HuH-7.5 (cell line): ENCODE data around the gene MTCL1.
"Not testable (repeated sequence)": the region's sequence is repeated elsewhere in the genome, so short reads cannot be mapped to it uniquely, and the experiment has no call there.

Experiments
- DNase-seq: peaks from one replicate; pipeline ENCODE4 v3.0.0; 2011; ENCODE audit warnings: low spot score

The MTCL1 gene

GRCh38 chr18:8744038-8744437, 38.7 kb downstream of the MTCL1 start:
- DNase-seq: no peak

GRCh38 chr18:8744656-8745055, 39.3 kb downstream of the MTCL1 start:
- no peak for DNase-seq

- DNase-seq: no peak
Measured at GRCh38 chr18:8745355-8746014, 40.1 kb downstream of the MTCL1 start.

GRCh38 chr18:8747440-8747937, 42.1 kb downstream of the MTCL1 start:
- no peak for DNase-seq

GRCh38 chr18:8749492-8749891, 44.1 kb downstream of the MTCL1 start:
- DNase-seq: no peak

GRCh38 chr18:8750954-8751415, 45.6 kb downstream of the MTCL1 start:
- no peak for DNase-seq

- no peak for DNase-seq
Measured at GRCh38 chr18:8751692-8752091, 46.3 kb downstream of the MTCL1 start.

GRCh38 chr18:8752329-8752728, 47.0 kb downstream of the MTCL1 start:
- DNase-seq: no peak

- no peak for DNase-seq
Measured at GRCh38 chr18:8754995-8755960, 49.9 kb downstream of the MTCL1 start.

- DNase-seq: no peak
Measured at GRCh38 chr18:8756571-8756970, 51.2 kb downstream of the MTCL1 start.

GRCh38 chr18:8757396-8757997, 52.1 kb downstream of the MTCL1 start:
- no peak for DNase-seq

GRCh38 chr18:8758466-8758865, 53.1 kb downstream of the MTCL1 start:
- DNase-seq: no peak

- no peak for DNase-seq
Measured at GRCh38 chr18:8760984-8761383, 55.6 kb downstream of the MTCL1 start.

GRCh38 chr18:8761535-8761934, 56.2 kb downstream of the MTCL1 start:
- DNase-seq: not testable (repeated sequence)

- no peak for DNase-seq
Measured at GRCh38 chr18:8762968-8763367, 57.6 kb downstream of the MTCL1 start.

GRCh38 chr18:8763611-8764010, 58.3 kb downstream of the MTCL1 start:
- no peak for DNase-seq

GRCh38 chr18:8765783-8766463, 60.6 kb downstream of the MTCL1 start:
- no peak for DNase-seq

- no peak for DNase-seq
Measured at GRCh38 chr18:8766559-8767293, 61.4 kb downstream of the MTCL1 start.

GRCh38 chr18:8767340-8767739, 62.0 kb downstream of the MTCL1 start:
- no peak for DNase-seq

GRCh38 chr18:8769509-8770095, 64.2 kb downstream of the MTCL1 start:
- DNase-seq: no peak

- DNase-seq: no peak
Measured at GRCh38 chr18:8770657-8771056, 65.3 kb downstream of the MTCL1 start.
